Naive thymus-derived CD8-positive, alpha-beta T cell (primary cell): Measurements from ENCODE around the gene FDX2. TPM values are rescaled to one million over a fixed set of nuclear protein-coding genes. Genes with fewer than 3 reads are reported as not detected.

ENCODE experiments used
- ATAC-seq, 2 donors: fragments of 150-1000 bp; cut with Tn5 transposase in 1 of 2; sonication (Bioruptor Pico), chemical (Tn5 transposase) in 1 of 2; 1 replicate in 1 of 2; 2 replicates in 1 of 2; pipeline ENCODE4 v1.10.0; 2021; ENCODE audit warnings: mild to moderate bottlenecking in 2 of 2, moderate library complexity in 2 of 2
- POLR2A ChIA-PET: fragments of 350-600 bp; sonication (Branson Sonifier 250); formaldehyde crosslinking; loops from one replicate; lab custom pipeline; 2021; ENCODE audit warnings: antibody characterized with exemption; lab: Charles Lee
- DNase-seq, 10 donors: peaks; one replicate each; pipeline versions ENCODE4 v3.0.0 to v3.0.0-alpha.2; 2020 to 2022
- H3K27ac Mint-ChIP-seq, 10 donors: one replicate each; pipeline ENCODE4 v1.8.0; 2020 to 2022; ENCODE audit warnings: mild to moderate bottlenecking in 10 of 10, mixed read lengths in 10 of 10, moderate library complexity in 4 of 10, inconsistent platforms in 1 of 10
- H3K27me3 Mint-ChIP-seq, 5 donors: one replicate each; pipeline ENCODE4 v1.8.0; 2021 to 2022; ENCODE audit warnings: mixed read lengths in 5 of 5
- H3K36me3 Mint-ChIP-seq, 3 donors: one replicate each; pipeline ENCODE4 v1.8.0; 2020 to 2022; ENCODE audit warnings: mixed read lengths in 3 of 3, mild to moderate bottlenecking in 2 of 3, inconsistent platforms in 1 of 3
- H3K4me1 Mint-ChIP-seq, 4 donors: one replicate each; pipeline ENCODE4 v1.8.0; 2021 to 2022; ENCODE audit warnings: mixed read lengths in 4 of 4
- H3K4me3 Mint-ChIP-seq, 10 donors: one replicate each; pipeline ENCODE4 v1.8.0; 2020 to 2022; ENCODE audit warnings: mild to moderate bottlenecking in 10 of 10, mixed read lengths in 10 of 10, moderate library complexity in 6 of 10, inconsistent platforms in 1 of 10
- H3K9me3 Mint-ChIP-seq, 9 donors: one replicate each; pipeline ENCODE4 v1.8.0; 2020 to 2022; ENCODE audit warnings: mixed read lengths in 9 of 9, mild to moderate bottlenecking in 3 of 9, inconsistent platforms in 1 of 9, moderate library complexity in 1 of 9
- polyA plus RNA-seq, 3 donors: library from polyadenylated mRNA; unstranded; fragments of 300-500 nt; fragmentation: Illumina TruSeq; gene quantifications; one replicate each; pipeline ENCODE4 v1.2.3, GENCODE V29; 2021
- total RNA-seq, 8 experiments: library from RNA in 2 of 8; stranded (reverse) in 2 of 8; gene quantifications; one replicate each; pipeline ENCODE4 v1.2.3 and lab custom pipeline; 2021 to 2026

FDX2 gene
- total and polyA plus RNA-seq, 5 experiments from 2014 or later = 11.9 to 26.7 (median 14.9) TPM

- no peak for DNase-seq
- H3K4me3 Mint-ChIP-seq = peak overlapping the region in 2 of 10 donors; percentile 19 to 32
- ATAC-seq = no peak
- peaks cover 7 to 24% (median 16%) of the 10 kb centered on the region in 4 donors for H3K4me1 Mint-ChIP-seq
- POLR2A ChIA-PET = interaction anchor here (0.6 to 1.6 kb wide), 4 partner anchors 28 to 159 kb away, joined by 3 to 7 read pairs (median 4); partner anchors contain the start of gene ICAM5
- H3K27ac Mint-ChIP-seq = peak overlapping the region in 4 of 10 donors; percentile 15 to 67 (median 38)
- H3K9me3 Mint-ChIP-seq = no peaks in the 10 kb centered on the region
- H3K27me3 Mint-ChIP-seq = no peaks in the 10 kb centered on the region
- H3K36me3 Mint-ChIP-seq = peaks cover 0 to 44% (median 10%) of the 10 kb centered on the region in 3 donors
These were observed 1.4 kb upstream of the FDX2 start for GRCh38 chr19:10317045-10317856.

- ATAC-seq = no peak
- Mint-ChIP-seq H3K36me3 (peaks cover 0 to 38% (median 8%) of the 10 kb centered on the region in 3 donors), H3K27me3 (no peaks in the 10 kb centered on the region), H3K4me1 (peaks cover 4 to 24% (median 16%) of the 10 kb centered on the region in 4 donors), H3K9me3 (no peaks in the 10 kb centered on the region), H3K27ac (peak overlapping the region; percentile 58 to 97 (median 84)), H3K4me3 (peak overlapping the region; percentile 83 to 93 (median 90))
- POLR2A ChIA-PET = interaction anchor here (0.6 to 1.6 kb wide), 5 partner anchors 27 to 333 kb away, joined by 3 to 7 read pairs (median 3); partner anchors contain the start of gene ICAM5
- DNase-seq = no peak
These were observed 622 bp upstream of the FDX2 start for GRCh38 chr19:10316229-10317044.

DNA sequence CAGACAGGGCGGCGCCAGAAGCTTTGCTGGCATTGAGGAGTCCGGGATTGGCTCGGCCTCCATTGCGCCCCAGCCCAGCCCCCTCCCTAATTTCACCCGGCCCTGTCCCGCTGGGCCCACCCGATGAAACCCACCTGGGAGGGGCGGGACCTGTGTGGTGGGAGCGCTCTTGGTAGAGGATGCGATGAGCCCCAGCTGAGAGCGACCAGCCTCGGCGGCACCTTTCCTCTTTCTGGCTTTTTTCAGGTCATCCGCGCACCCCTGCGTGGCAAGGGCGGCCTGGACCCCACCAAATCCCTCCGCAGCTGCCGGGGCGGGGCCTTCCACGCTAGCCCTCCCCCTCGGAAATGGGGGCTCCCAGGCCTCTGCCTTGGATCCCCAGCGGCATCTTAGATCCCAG, 6.4 kb downstream of the FDX2 start, which contains the start of gene ZGLP1:
Gene ZGLP1, minus strand, starts transcription at position 393 of the 400 bp plus-strand sequence.
- Mint-ChIP-seq H3K9me3 (no peaks in the 10 kb centered on the region), H3K27ac (peak within 1 kb of the TSS in 1 of 10 donors; percentile 24), H3K27me3 (no peaks in the 10 kb centered on the region), H3K36me3 (peaks cover 0 to 8% (median 0%) of the 10 kb centered on the region in 3 donors), H3K4me1 (peaks cover 0 to 7% (median 2%) of the 10 kb centered on the region in 4 donors), H3K4me3 (no peak within 1 kb of the TSS)
- DNase-seq = no peak
- no peak for ATAC-seq
- POLR2A ChIA-PET = interaction anchor here (0.7 kb wide), 1 partner anchor 251 kb away, joined by 4 read pairs; no protein-coding TSS in a partner anchor

DNA sequence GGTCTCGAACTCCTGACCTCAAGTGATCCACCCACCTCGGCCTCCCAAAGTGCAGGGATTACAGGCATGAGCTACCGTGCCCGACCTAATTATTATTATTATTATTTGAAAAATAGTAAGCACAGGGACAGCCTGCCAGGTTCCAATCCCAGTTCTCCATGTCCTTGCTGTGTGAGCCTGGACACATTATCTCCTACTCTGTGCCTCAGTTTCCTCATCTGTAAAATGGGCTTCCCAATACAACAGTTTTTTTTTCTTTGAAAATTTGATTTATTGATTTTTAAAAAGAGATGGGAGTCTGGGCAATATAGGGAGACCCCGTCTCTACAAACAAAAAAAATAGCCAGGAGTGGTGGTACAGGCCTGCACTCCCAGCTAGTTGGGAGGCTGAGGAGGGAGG, 9.5 kb downstream of the FDX2 start:
- Mint-ChIP-seq H3K4me1 (peaks cover 0 to 3% (median 0%) of the 10 kb centered on the region in 4 donors), H3K27ac (no peak overlapping the region), H3K36me3 (peaks cover 0 to 8% (median 1%) of the 10 kb centered on the region in 3 donors), H3K9me3 (no peaks in the 10 kb centered on the region), H3K27me3 (peaks cover 0 to 5% (median 3%) of the 10 kb centered on the region in 5 donors), H3K4me3 (no peak overlapping the region)
- no peak for ATAC-seq
- no peak for DNase-seq
- POLR2A ChIA-PET = interaction anchor here (0.6 to 1.4 kb wide), 2 partner anchors 36 to 70 kb away, joined by 3 to 4 read pairs; partner anchors contain the start of gene ICAM1

DNA sequence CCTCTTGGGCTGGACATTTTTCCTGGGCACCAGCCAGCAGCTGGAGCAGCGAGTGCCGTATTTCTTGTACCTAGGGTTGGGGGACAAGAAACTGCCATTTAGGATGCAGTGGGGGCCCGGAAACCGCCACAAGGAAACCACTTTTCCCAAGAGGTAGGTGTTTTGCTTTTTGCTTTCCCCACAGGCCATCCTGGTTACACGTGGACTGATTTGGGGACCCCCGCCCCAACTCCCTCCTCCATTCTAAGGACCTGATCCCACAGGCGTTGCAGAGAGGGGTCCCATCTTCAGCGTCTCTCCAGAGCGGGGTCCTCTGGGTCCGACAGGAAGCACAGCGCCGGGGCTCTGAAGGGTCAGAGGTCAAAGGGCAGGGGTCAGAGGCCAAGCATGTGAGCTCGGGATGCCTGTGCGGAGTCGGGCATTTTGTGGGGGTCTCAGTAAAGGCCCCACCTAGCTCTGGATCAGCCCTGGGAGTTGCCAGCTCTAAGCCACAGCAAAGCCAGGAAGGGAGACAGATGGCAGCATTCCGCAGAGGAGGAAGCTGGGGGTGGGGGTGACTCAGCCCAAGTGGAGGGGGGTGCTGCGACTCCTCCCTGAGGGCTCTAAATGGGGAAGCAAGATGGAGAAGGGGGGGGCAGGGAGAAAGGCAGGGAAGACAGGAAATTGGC, 10.5 kb downstream of the FDX2 start:
- peaks cover 0 to 6% (median 3%) of the 10 kb centered on the region in 5 donors for H3K27me3 Mint-ChIP-seq
- ATAC-seq (no peak), DNase-seq (no peak)
- POLR2A ChIA-PET = interaction anchor here (0.6 to 1.4 kb wide), 2 partner anchors 35 to 192 kb away, joined by 4 to 5 read pairs; partner anchors contain the start of gene ICAM1
- peaks cover 0 to 3% (median 0%) of the 10 kb centered on the region in 4 donors for H3K4me1 Mint-ChIP-seq
- peaks cover 0 to 2% (median 1%) of the 10 kb centered on the region in 3 donors for H3K36me3 Mint-ChIP-seq
- H3K4me3 Mint-ChIP-seq = no peak overlapping the region
- no peak overlapping the region for H3K27ac Mint-ChIP-seq
- no peaks in the 10 kb centered on the region for H3K9me3 Mint-ChIP-seq

DNA sequence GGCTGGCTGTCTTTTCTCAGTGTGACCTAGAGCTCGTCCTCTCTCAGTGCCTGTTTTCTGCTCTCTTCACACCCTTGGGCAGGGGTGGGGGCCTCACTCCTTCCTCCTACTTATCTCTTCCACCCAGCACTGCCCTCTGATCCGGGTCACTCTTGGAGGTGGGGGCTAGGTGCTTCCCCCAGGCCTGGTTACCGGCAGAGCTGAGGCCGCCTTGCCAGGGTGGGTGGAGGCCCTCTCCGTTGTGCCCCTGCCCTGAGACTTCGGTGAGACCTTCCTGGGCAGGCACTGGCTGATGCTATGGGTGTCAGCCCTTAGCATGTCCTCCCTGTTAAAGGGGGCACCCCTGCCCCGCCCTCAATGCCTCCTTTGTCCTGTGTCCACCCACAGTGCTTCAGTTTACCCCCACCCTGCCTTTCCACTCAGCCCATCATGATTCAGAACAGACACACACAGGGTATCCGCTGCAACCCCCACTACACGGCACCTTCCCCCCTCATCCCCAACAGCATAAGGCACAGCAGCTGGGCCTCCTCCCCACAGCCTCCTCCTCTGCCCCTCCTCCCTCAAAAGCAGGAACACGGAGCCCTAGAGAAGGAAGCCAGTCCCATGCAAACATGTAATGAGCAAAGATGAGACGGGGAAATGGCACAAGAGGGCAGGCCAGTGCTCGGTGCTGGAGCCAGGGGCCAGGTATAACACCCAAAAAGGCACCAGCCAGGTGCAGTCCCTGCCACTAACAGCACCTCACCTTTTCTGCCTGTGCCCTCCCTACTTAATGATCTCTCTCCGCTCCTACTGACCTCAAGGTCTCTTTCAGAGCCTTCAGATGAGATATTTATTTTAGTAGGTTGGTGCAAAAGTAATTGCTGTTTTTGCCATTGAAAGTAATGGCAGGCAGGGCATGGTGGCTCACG, 16.0 kb downstream of the FDX2 start:
- Mint-ChIP-seq H3K27ac (no peak overlapping the region), H3K36me3 (peaks cover 0 to 1% (median 0%) of the 10 kb centered on the region in 3 donors), H3K9me3 (no peaks in the 10 kb centered on the region), H3K4me3 (no peak overlapping the region), H3K4me1 (peaks cover 7 to 15% (median 9%) of the 10 kb centered on the region in 4 donors), H3K27me3 (peaks cover 4 to 16% (median 9%) of the 10 kb centered on the region in 5 donors)
- DNase-seq (no peak), ATAC-seq (no peak)
- POLR2A ChIA-PET = no interaction called here

DNA sequence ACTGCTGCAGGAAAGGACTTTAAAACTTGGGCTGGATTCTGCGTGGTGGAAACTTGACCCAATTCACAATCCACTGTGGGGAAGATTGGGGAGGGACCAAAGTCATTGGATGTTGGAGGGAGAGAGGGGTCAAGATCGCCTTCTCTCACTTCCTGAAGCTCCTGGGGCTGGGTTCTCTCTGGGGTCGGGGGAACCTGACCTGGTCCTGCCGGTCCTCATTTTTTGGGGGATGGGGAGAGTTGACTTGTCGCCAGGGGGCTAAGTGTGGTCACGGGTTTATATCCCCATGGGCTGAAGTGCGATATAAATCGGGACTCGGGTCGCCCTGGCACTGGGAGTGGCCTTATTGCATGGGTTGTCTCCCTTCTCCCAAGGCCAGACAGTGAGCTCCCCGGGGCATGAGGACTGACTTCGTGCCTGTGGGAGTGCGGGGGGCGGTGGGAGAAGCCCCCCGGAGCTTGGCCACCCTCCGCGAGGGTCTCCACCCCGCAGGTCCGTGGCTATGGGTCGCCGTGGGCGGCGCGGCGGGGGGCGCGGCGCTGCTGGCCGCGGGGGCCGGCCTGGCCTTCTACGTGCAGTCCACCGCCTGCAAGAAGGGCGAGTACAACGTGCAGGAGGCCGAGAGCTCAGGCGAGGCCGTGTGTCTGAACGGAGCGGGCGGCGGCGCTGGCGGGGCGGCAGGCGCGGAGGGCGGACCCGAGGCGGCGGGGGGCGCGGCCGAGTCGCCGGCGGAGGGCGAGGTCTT, 19.8 kb downstream of the FDX2 start:
- Mint-ChIP-seq H3K4me1 (peaks cover 16 to 44% (median 36%) of the 10 kb centered on the region in 4 donors), H3K4me3 (peak overlapping the region; percentile 65 to 91 (median 85)), H3K27me3 (peaks cover 13 to 48% (median 23%) of the 10 kb centered on the region in 5 donors), H3K27ac (peak overlapping the region in 5 of 10 donors; percentile 18 to 80 (median 52)), H3K36me3 (peaks cover 0 to 4% (median 0%) of the 10 kb centered on the region in 3 donors), H3K9me3 (peaks cover 0 to 2% (median 0%) of the 10 kb centered on the region in 9 donors)
- ATAC-seq (no peak), DNase-seq (no peak)
- POLR2A ChIA-PET = interaction anchor here (0.6 to 1.8 kb wide), 3 partner anchors 26 to 85 kb away, joined by 3 to 5 read pairs (median 4); partner anchors contain the start of gene TYK2

GRCh38 chr19:10295305-10295846, 20.4 kb downstream of the FDX2 start:
- Mint-ChIP-seq H3K36me3 (peaks cover 0 to 4% (median 0%) of the 10 kb centered on the region in 3 donors), H3K9me3 (peaks cover 0 to 2% (median 0%) of the 10 kb centered on the region in 9 donors), H3K27ac (peak overlapping the region in 7 of 10 donors; percentile 18 to 80 (median 52)), H3K4me3 (peak overlapping the region; percentile 65 to 91 (median 85)), H3K27me3 (peaks cover 16 to 54% (median 28%) of the 10 kb centered on the region in 5 donors), H3K4me1 (peaks cover 21 to 50% (median 42%) of the 10 kb centered on the region in 4 donors)
- POLR2A ChIA-PET = interaction anchor here (0.6 to 1.8 kb wide), 3 partner anchors 25 to 85 kb away, joined by 3 to 5 read pairs (median 4); partner anchors contain the start of gene TYK2
- ATAC-seq (peak; percentile 60 to 61), DNase-seq (peak; percentile 46 to 81 (median 60))

- DNase-seq = no peak
- Mint-ChIP-seq H3K27ac (peak overlapping the region in 1 of 10 donors; percentile 18), H3K27me3 (peaks cover 16 to 61% (median 32%) of the 10 kb centered on the region in 5 donors), H3K4me1 (peaks cover 24 to 54% (median 49%) of the 10 kb centered on the region in 4 donors), H3K36me3 (peaks cover 0 to 4% (median 0%) of the 10 kb centered on the region in 3 donors), H3K9me3 (peaks cover 0 to 2% (median 0%) of the 10 kb centered on the region in 9 donors), H3K4me3 (peak overlapping the region in 9 of 10 donors; percentile 4 to 91 (median 60))
- POLR2A ChIA-PET = interaction anchor here (1.5 to 1.9 kb wide), 2 partner anchors 23 to 39 kb away, joined by 3 to 5 read pairs; partner anchors contain the start of genes ICAM1 and RAVER1
- ATAC-seq = no peak
These were observed 21.5 kb downstream of the FDX2 start for GRCh38 chr19:10294368-10294697.
